ENCODE data around the gene PAM.
"Not testable (repeated sequence)": the region's sequence is repeated elsewhere in the genome, so short reads cannot be mapped to it uniquely, and the experiment has no call there.

PAM gene

DNA sequence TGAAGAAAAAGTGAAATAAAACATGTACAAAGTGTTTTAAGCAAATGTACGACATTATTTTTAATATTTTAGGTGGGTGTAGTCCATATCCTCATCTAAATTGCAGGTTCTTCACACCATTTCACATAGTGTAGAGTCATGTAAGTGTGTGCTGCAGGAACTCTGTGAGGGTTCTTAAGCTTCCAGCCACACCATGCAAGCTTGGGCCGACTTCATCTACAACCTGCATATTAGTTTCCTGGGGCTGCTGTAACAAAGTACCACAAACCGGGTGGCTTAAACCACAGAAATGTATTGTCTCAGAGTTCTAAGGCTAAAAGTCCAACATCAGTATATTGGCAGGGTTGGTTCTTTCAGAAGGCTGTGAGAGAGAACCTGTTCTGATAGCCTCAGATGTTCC is 10.2 kb downstream of the PAM start:
- H3K9me3 ChIP-seq (ENCODE audit: control insufficient read depth, insufficient read depth, low read depth, low read length), result no peaks in the 10 kb centered on the region
- peaks cover 19% of the 10 kb centered on the region for H3K4me1 ChIP-seq (ENCODE audit: control insufficient read depth, insufficient read depth, low read length)
- no peak overlapping the region for H3K4me3 ChIP-seq (ENCODE audit: low read depth, low read length)
- no peak overlapping the region for H3K27ac ChIP-seq (ENCODE audit: low read depth, low read length)
- H3K27me3 ChIP-seq (ENCODE audit: control insufficient read depth, insufficient read depth, low read length), result no peaks in the 10 kb centered on the region
- no peaks in the 10 kb centered on the region for H3K36me3 ChIP-seq (ENCODE audit: control insufficient read depth, insufficient read depth, low read length)
- no peak overlapping the region for H3K9ac ChIP-seq (ENCODE audit: low read length)

DNA sequence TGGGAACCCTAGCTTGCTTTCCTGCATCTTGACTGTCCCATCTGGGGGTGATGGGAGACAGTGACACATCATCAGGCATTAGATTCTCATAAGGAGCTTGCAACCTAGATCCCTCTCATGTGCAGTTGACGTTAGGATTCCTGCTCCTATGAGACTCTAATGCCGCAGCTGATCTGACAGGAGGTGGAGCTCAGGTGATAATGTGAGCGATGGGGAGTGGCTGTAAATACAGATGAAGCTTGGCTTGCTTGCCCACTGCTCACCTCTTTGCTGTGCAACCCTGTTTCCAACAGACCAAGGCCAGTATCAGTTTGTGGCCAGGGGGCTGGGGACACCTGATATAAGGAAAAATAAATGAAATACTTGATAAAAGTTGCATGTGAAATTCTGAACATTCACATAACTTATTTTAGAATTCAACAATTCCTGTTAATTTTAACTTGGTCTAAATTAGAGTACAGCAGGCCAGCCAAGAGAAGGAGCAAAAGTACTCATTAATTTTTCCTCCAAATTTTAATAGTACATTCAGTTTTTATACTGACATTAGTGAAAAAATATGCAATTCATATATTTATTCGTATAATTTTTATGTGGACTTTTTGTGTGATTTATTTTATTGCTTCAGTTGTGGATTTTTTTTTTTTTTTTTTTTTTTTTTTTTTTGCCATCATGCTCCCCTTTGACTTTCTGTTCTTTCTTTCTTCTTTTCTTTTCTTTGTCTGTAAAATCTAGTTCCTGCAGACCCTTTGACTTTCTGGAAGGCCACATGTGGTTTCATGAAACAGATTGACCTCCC is 11.4 kb downstream of the PAM start:
- Histone ChIP-seq H3K4me3 (ENCODE audit: low read depth, low read length) (no peak overlapping the region), H3K27ac (ENCODE audit: low read depth, low read length) (no peak overlapping the region), H3K27me3 (ENCODE audit: control insufficient read depth, insufficient read depth, low read length) (no peaks in the 10 kb centered on the region), H3K4me1 (ENCODE audit: control insufficient read depth, insufficient read depth, low read length) (peaks cover 24% of the 10 kb centered on the region), H3K36me3 (ENCODE audit: control insufficient read depth, insufficient read depth, low read length) (no peaks in the 10 kb centered on the region), H3K9me3 (ENCODE audit: control insufficient read depth, insufficient read depth, low read depth, low read length) (no peaks in the 10 kb centered on the region), H3K9ac (ENCODE audit: low read length) (no peak overlapping the region)

DNA sequence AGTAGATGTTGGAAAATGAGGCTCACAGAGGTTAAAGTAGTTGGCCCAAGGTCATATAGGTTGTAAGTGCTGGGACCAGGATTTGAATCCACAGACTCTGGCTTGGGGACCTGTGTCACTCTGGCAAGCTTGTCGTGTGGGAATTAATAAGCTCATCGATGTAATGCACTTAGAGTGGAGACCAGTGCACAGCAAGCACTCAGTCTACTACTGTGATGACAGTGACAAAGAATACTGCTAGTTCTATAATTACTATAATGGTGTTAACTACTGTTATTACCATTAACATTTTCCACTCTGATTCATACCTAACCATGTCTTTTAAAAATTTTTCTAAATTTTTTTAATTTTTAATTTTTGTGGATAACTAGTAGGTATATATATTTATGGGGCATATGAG is 12.8 kb downstream of the PAM start:
- H3K9ac ChIP-seq (ENCODE audit: low read length), result no peak overlapping the region
- H3K9me3 ChIP-seq (ENCODE audit: control insufficient read depth, insufficient read depth, low read depth, low read length), result no peaks in the 10 kb centered on the region
- H3K36me3 ChIP-seq (ENCODE audit: control insufficient read depth, insufficient read depth, low read length), result no peaks in the 10 kb centered on the region
- H3K27ac ChIP-seq (ENCODE audit: low read depth, low read length), result no peak overlapping the region
- H3K27me3 ChIP-seq (ENCODE audit: control insufficient read depth, insufficient read depth, low read length), result no peaks in the 10 kb centered on the region
- H3K4me1 ChIP-seq (ENCODE audit: control insufficient read depth, insufficient read depth, low read length), result peaks cover 17% of the 10 kb centered on the region
- no peak overlapping the region for H3K4me3 ChIP-seq (ENCODE audit: low read depth, low read length)

DNA sequence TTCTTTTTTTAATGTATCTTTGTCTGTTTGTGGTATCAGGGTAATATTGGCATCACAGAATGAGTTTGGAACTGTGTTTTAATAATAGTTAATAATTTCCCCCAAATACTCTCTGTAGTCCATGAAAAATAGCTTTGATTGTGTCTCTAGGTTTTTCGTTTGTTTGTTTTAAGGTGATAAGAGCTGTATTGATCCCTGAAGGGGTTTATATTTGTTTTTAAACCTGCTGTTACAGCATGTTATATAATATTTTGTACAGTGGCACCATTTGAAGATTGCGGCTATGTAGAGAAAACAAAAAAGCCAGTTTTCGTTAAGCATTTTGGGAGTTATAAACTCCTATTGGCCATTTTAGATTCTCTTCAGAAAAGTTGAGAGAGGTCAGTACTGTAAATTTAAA is 15.7 kb downstream of the PAM start:
- Histone ChIP-seq H3K9me3 (ENCODE audit: control insufficient read depth, insufficient read depth, low read depth, low read length) (no peaks in the 10 kb centered on the region), H3K4me3 (ENCODE audit: low read depth, low read length) (no peak overlapping the region), H3K4me1 (ENCODE audit: control insufficient read depth, insufficient read depth, low read length) (peaks cover 11% of the 10 kb centered on the region; the same call in 1 of the 2 replicates), H3K27me3 (ENCODE audit: control insufficient read depth, insufficient read depth, low read length) (no peaks in the 10 kb centered on the region), H3K9ac (ENCODE audit: low read length) (no peak overlapping the region), H3K36me3 (ENCODE audit: control insufficient read depth, insufficient read depth, low read length) (no peaks in the 10 kb centered on the region), H3K27ac (ENCODE audit: low read depth, low read length) (no peak overlapping the region)

DNA sequence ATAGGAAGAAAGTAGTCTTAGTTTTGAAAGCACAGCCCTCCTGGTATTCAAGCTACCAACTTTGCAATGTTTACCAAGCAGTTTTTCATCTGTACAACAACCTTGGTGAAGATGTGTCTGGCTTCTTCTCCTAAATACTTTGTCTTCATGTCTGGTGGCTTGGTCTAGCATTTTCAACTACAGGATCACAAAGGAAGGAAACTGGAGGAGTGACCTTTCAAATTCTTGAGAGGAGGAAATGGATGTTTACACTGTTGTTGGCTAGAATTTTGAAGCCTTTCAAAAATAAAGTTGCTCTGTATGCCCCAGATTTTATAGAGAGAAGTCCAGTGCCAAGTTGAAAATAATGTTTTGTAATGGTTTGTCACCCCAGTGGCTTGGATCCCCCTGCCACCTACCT is 16.3 kb downstream of the PAM start:
- H3K9ac ChIP-seq (ENCODE audit: low read length), result no peak overlapping the region
- peaks cover 11% of the 10 kb centered on the region; the same call in 1 of the 2 replicates for H3K4me1 ChIP-seq (ENCODE audit: control insufficient read depth, insufficient read depth, low read length)
- H3K27ac ChIP-seq (ENCODE audit: low read depth, low read length), result no peak overlapping the region
- no peak overlapping the region for H3K4me3 ChIP-seq (ENCODE audit: low read depth, low read length)
- no peaks in the 10 kb centered on the region for H3K27me3 ChIP-seq (ENCODE audit: control insufficient read depth, insufficient read depth, low read length)
- no peaks in the 10 kb centered on the region for H3K36me3 ChIP-seq (ENCODE audit: control insufficient read depth, insufficient read depth, low read length)
- H3K9me3 ChIP-seq (ENCODE audit: control insufficient read depth, insufficient read depth, low read depth, low read length), result no peaks in the 10 kb centered on the region

DNA sequence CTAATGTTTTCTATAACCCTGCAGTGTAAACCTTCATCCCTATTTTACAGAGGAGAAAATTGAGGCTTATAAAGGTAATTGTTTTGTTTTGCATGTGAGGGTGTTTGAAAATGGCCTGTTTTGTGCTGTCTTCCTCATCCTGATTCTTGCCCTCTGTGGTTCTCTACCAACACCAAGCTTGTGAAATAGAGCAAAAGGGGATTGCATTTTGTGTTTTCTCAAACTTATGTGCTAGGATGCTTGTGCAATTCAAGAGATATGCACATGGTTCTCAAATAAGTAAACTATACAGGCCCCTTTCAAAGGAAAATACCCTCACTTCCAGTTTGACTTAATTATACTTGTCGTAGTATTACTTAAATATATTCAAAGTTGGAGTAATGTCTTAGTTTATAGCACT is 17.2 kb downstream of the PAM start:
- Histone ChIP-seq H3K27me3 (ENCODE audit: control insufficient read depth, insufficient read depth, low read length) (no peaks in the 10 kb centered on the region), H3K27ac (ENCODE audit: low read depth, low read length) (no peak overlapping the region), H3K9me3 (ENCODE audit: control insufficient read depth, insufficient read depth, low read depth, low read length) (no peaks in the 10 kb centered on the region), H3K9ac (ENCODE audit: low read length) (no peak overlapping the region), H3K4me3 (ENCODE audit: low read depth, low read length) (no peak overlapping the region), H3K4me1 (ENCODE audit: control insufficient read depth, insufficient read depth, low read length) (peaks cover 11% of the 10 kb centered on the region; the same call in 1 of the 2 replicates), H3K36me3 (ENCODE audit: control insufficient read depth, insufficient read depth, low read length) (no peaks in the 10 kb centered on the region)

DNA sequence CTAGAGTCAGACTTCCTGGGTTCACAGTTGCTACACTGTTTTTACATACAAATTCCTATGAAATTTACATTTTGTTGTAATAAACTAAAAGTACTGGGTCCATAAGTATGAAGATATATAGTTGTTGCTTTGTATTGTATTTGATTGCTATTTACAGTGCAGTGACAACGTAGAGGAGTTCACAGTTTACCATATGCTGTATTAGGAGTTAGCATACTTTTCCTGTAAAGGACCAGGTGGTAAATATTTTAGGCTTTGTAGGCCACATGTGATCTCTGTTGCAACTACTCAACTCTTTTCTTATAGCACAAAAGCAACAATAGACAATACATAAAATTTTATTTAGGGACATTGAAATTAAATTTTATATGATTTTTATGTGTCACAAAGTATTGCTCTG is 18.0 kb downstream of the PAM start:
- no peak overlapping the region for H3K9ac ChIP-seq (ENCODE audit: low read length)

DNA sequence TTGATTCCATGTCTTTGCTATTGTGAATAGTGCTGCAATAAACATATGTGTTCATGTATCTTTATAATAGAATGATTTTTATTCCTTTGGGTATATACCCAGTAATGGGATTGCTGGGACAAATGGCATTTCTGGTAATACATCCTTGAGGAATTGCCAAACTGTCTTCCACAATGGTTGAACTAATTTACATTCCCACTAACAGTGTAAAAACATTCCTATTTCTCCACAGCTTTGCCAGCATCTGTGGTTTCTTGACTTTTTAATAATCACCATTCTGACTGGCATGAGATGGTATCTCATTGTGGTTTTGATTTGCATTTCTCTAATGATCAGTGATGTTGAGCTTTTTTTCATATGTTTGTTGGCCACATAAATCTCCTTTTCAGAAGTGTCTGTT is 20.7 kb downstream of the PAM start:
- not testable (repeated sequence) for H3K27me3 ChIP-seq (ENCODE audit: control insufficient read depth, insufficient read depth, low read length); H3K4me3 ChIP-seq (ENCODE audit: low read depth, low read length); H3K9ac ChIP-seq (ENCODE audit: low read length); H3K27ac ChIP-seq (ENCODE audit: low read depth, low read length); H3K9me3 ChIP-seq (ENCODE audit: control insufficient read depth, insufficient read depth, low read depth, low read length); H3K36me3 ChIP-seq (ENCODE audit: control insufficient read depth, insufficient read depth, low read length)
- peaks cover 11% of the 10 kb centered on the region; the same call in 1 of the 2 replicates for H3K4me1 ChIP-seq (ENCODE audit: control insufficient read depth, insufficient read depth, low read length)

More for the DNA sequence above, 18.0 kb downstream of the PAM start:
- H3K27me3 ChIP-seq (ENCODE audit: control insufficient read depth, insufficient read depth, low read length), result no peaks in the 10 kb centered on the region
- H3K9me3 ChIP-seq (ENCODE audit: control insufficient read depth, insufficient read depth, low read depth, low read length), result no peaks in the 10 kb centered on the region
- H3K36me3 ChIP-seq (ENCODE audit: control insufficient read depth, insufficient read depth, low read length), result no peaks in the 10 kb centered on the region
- H3K4me1 ChIP-seq (ENCODE audit: control insufficient read depth, insufficient read depth, low read length), result peaks cover 11% of the 10 kb centered on the region; the same call in 1 of the 2 replicates
- H3K4me3 ChIP-seq (ENCODE audit: low read depth, low read length), result no peak overlapping the region
- H3K27ac ChIP-seq (ENCODE audit: low read depth, low read length), result no peak overlapping the region

DNA sequence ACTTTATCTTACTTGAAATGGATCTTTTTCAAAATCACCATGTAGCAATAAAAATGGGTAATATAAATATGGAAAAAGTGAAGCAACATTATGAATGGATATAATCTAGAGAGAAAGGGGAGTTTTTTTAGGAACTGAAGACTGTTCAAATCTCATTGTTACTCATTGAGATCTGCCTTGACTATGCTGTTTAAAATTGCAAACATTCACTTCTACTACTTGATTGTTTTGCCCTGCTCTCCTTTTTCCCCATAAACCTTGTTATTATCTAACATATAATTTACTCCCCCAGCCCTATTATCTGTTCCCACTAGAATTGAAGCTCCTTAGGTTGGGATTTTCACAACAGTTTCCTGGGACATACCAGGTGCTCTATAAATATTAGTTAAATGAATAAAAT is 22.0 kb downstream of the PAM start:
- Histone ChIP-seq H3K9ac (ENCODE audit: low read length) (no peak overlapping the region), H3K4me3 (ENCODE audit: low read depth, low read length) (no peak overlapping the region), H3K9me3 (ENCODE audit: control insufficient read depth, insufficient read depth, low read depth, low read length) (no peaks in the 10 kb centered on the region), H3K27me3 (ENCODE audit: control insufficient read depth, insufficient read depth, low read length) (no peaks in the 10 kb centered on the region), H3K36me3 (ENCODE audit: control insufficient read depth, insufficient read depth, low read length) (no peaks in the 10 kb centered on the region), H3K27ac (ENCODE audit: low read depth, low read length) (no peak overlapping the region), H3K4me1 (ENCODE audit: control insufficient read depth, insufficient read depth, low read length) (no peaks in the 10 kb centered on the region)

DNA sequence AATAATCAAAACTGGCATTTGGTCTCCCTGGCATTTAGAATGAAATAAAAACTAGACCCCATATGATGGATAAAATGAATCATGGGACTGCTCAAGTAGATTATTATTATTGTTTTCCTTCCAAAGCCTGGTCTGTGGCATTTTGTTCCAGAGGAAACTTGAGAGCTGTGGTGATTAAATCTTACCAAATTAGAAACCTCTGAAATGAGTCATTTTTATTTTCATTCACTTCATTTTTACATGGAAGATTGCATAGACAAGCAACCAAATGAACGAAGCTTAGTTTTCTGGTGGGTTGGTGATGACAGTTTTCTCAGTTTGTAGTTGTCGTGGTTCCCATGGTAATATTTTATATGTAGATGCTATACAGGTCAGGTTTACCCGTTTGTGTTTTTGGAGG is 23.4 kb downstream of the PAM start:
- H3K27me3 ChIP-seq (ENCODE audit: control insufficient read depth, insufficient read depth, low read length), result no peaks in the 10 kb centered on the region
- no peak overlapping the region for H3K4me3 ChIP-seq (ENCODE audit: low read depth, low read length)
- no peaks in the 10 kb centered on the region for H3K36me3 ChIP-seq (ENCODE audit: control insufficient read depth, insufficient read depth, low read length)
- no peak overlapping the region for H3K9ac ChIP-seq (ENCODE audit: low read length)
- H3K9me3 ChIP-seq (ENCODE audit: control insufficient read depth, insufficient read depth, low read depth, low read length), result no peaks in the 10 kb centered on the region
- H3K27ac ChIP-seq (ENCODE audit: low read depth, low read length), result no peak overlapping the region
- H3K4me1 ChIP-seq (ENCODE audit: control insufficient read depth, insufficient read depth, low read length), result no peaks in the 10 kb centered on the region

DNA sequence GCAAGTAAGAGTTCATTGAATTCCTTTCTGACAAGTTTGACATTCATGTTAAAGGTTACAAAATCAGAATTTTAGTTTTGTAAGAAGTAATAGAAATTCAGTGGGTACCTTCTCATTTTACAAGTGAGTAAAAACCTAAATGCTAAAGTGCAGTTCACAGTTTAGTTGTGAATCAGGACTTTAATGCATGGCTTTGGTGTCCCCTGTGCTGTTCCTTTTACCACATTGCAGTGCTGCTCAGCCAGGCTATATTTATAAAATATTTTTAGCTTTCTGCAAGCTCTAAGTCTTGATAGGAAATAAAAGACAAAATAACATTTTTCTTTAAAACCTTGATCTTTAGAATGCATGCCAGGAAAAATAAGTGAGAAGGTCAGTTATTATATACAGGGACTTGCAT is 26.3 kb downstream of the PAM start:
- H3K9ac ChIP-seq (ENCODE audit: low read length), result no peak overlapping the region
- no peaks in the 10 kb centered on the region for H3K27me3 ChIP-seq (ENCODE audit: control insufficient read depth, insufficient read depth, low read length)
- no peak overlapping the region for H3K27ac ChIP-seq (ENCODE audit: low read depth, low read length)
- no peak overlapping the region for H3K4me3 ChIP-seq (ENCODE audit: low read depth, low read length)
- H3K9me3 ChIP-seq (ENCODE audit: control insufficient read depth, insufficient read depth, low read depth, low read length), result 0 out of 2 replicates have a peak, but pooled peaks cover 2% of the 10 kb centered on the region
- no peaks in the 10 kb centered on the region for H3K36me3 ChIP-seq (ENCODE audit: control insufficient read depth, insufficient read depth, low read length)
- H3K4me1 ChIP-seq (ENCODE audit: control insufficient read depth, insufficient read depth, low read length), result no peaks in the 10 kb centered on the region

Measured in HUES6 (cell line).